ENCODE data around the gene ERFL.

Gene ERFL

GRCh38 chr19:41896581-41896942, 31.7 kb downstream of the ERFL start:
- DNase-seq (ENCODE audit: low spot score) = no peak

GRCh38 chr19:41895745-41896580, 32.3 kb downstream of the ERFL start:
- no peak for DNase-seq (ENCODE audit: low spot score)

GRCh38 chr19:41894350-41894749, 33.9 kb downstream of the ERFL start:
- DNase-seq (ENCODE audit: low spot score) = no peak

GRCh38 chr19:41893899-41894298, 34.4 kb downstream of the ERFL start:
- no peak for DNase-seq (ENCODE audit: low spot score)

- DNase-seq (ENCODE audit: low spot score) = no peak
Observed at GRCh38 chr19:41892173-41892902, 35.9 kb downstream of the ERFL start.

- DNase-seq (ENCODE audit: low spot score) = no peak
Observed at GRCh38 chr19:41890936-41891335, 37.3 kb downstream of the ERFL start.

GRCh38 chr19:41889896-41890295, 38.4 kb downstream of the ERFL start:
- DNase-seq (ENCODE audit: low spot score) = no peak

GRCh38 chr19:41888926-41889325, 39.3 kb downstream of the ERFL start:
- DNase-seq (ENCODE audit: low spot score) = no peak

- DNase-seq (ENCODE audit: low spot score) = peak; percentile 93
Observed at GRCh38 chr19:41887711-41888382, 40.4 kb downstream of the ERFL start.

- no peak for DNase-seq (ENCODE audit: low spot score)
Observed at GRCh38 chr19:41886761-41887710, 41.2 kb downstream of the ERFL start.

- DNase-seq (ENCODE audit: low spot score) = peak; percentile 98
Observed at GRCh38 chr19:41883821-41884733, 44.2 kb downstream of the ERFL start.

GRCh38 chr19:41883463-41883820, 44.8 kb downstream of the ERFL start:
- DNase-seq (ENCODE audit: low spot score) = no peak

- DNase-seq (ENCODE audit: low spot score) = peak; percentile 59
Observed at GRCh38 chr19:41882568-41883462, 45.4 kb downstream of the ERFL start, which contains the start of gene ARHGEF1. TSS of gene ARHGEF1 (plus strand) at chr19:41883184. CDS start at chr19:41888083, 4,899 bp downstream.

GRCh38 chr19:41880329-41880708, 47.9 kb downstream of the ERFL start:
- DNase-seq (ENCODE audit: low spot score) = no peak

GRCh38 chr19:41879670-41880328, 48.5 kb downstream of the ERFL start:
- no peak for DNase-seq (ENCODE audit: low spot score)

GRCh38 chr19:41879080-41879479, 49.2 kb downstream of the ERFL start:
- DNase-seq (ENCODE audit: low spot score) = no peak

- no peak for DNase-seq (ENCODE audit: low spot score)
Observed at GRCh38 chr19:41877916-41878905, 50.0 kb downstream of the ERFL start.
